HEK293 (cell line): Measurements from ENCODE around the gene BAIAP2.
A peak's percentile ranks its signal among the peaks of the same experiment; 100 is the strongest.

Source experiments
- CTCF ChIA-PET: fragments of 350-600 bp; formaldehyde crosslinking; extraction: SDS; loops from one replicate; lab custom pipeline; 2021; ENCODE audit warnings: antibody characterized with exemption; lab: Yijun Ruan, JAX
- POLR2A ChIA-PET: fragments of 300-600 bp; formaldehyde crosslinking; extraction: SDS; loops from one replicate; lab custom pipeline; 2020; ENCODE audit warnings: antibody characterized with exemption, inconsistent platforms; lab: Yijun Ruan, JAX
- H3K27ac ChIP-seq: fragments of 200-500 bp; sonication (Bioruptor generic); 2 replicates; pipeline ENCODE4 v1.5.1; 2014; ENCODE audit warnings: low read depth, low read length, control low read depth, inconsistent platforms; ENCODE audit errors: extremely low read depth
- H3K36me3 ChIP-seq, 2 experiments: fragments of 200-500 bp in 1 of 2; sonication (Bioruptor generic) in 1 of 2; 1 replicate in 1 of 2; 2 replicates in 1 of 2; pipeline ENCODE4 v1.5.1; 2014 to 2017; ENCODE audit warnings: inconsistent platforms in 2 of 2, low read length in 2 of 2; ENCODE audit not compliant: control insufficient read depth in 2 of 2, insufficient read depth in 1 of 2
- H3K4me1 ChIP-seq: fragments of 200-500 bp; sonication (Bioruptor generic); 2 replicates; pipeline ENCODE4 v1.5.1; 2014; ENCODE audit warnings: mild to moderate bottlenecking, low read length, inconsistent platforms; ENCODE audit not compliant: control insufficient read depth, insufficient read depth
- H3K4me3 ChIP-seq: 2 replicates; pipeline ENCODE4 v1.5.1; 2011; ENCODE audit warnings: low read depth, mild to moderate bottlenecking, control low read depth, low read length, moderate library complexity
- H3K9me3 ChIP-seq: fragments of 200-500 bp; sonication (Bioruptor generic); 2 replicates; pipeline ENCODE4 v1.5.1; 2014; ENCODE audit warnings: low read depth, low read length, inconsistent platforms; ENCODE audit not compliant: control insufficient read depth, insufficient read depth
- BCL11A ChIP-seq: fragments of 450-650 bp; formaldehyde crosslinking; IDR thresholded peaks from 2 replicates; pipeline ENCODE4 v1.5.1; 2016; ENCODE audit warnings: low read depth, missing biosample characterization, missing genetic modification characterization
- GLI4 ChIP-seq: fragments of 450-650 bp; formaldehyde crosslinking; IDR thresholded peaks from 2 replicates; pipeline ENCODE4 v1.5.1; 2016; ENCODE audit warnings: missing biosample characterization, missing genetic modification characterization
- GLIS2 ChIP-seq: fragments of 450-650 bp; formaldehyde crosslinking; IDR thresholded peaks from 2 replicates; pipeline ENCODE4 v1.5.1; 2016; ENCODE audit warnings: missing biosample characterization, missing genetic modification characterization
- KLF16 ChIP-seq: fragments of 450-650 bp; formaldehyde crosslinking; IDR thresholded peaks from 2 replicates; pipeline ENCODE4 v1.5.1; 2017; ENCODE audit warnings: missing biosample characterization, missing genetic modification characterization
- MYNN ChIP-seq: fragments of 450-650 bp; formaldehyde crosslinking; IDR thresholded peaks from 2 replicates; pipeline ENCODE4 v1.5.1; 2016; ENCODE audit warnings: missing biosample characterization, missing genetic modification characterization, borderline replicate concordance
- MZF1 ChIP-seq: fragments of 450-650 bp; formaldehyde crosslinking; IDR thresholded peaks from 2 replicates; pipeline ENCODE4 v1.5.1; 2017; ENCODE audit warnings: missing biosample characterization, missing genetic modification characterization, borderline replicate concordance
- OSR2 ChIP-seq: fragments of 450-650 bp; formaldehyde crosslinking; IDR thresholded peaks from 2 replicates; pipeline ENCODE4 v1.5.1; 2016; ENCODE audit warnings: missing biosample characterization, missing genetic modification characterization
- REPIN1 ChIP-seq: fragments of 450-650 bp; formaldehyde crosslinking; IDR thresholded peaks from 2 replicates; pipeline ENCODE4 v1.5.1; 2017; ENCODE audit warnings: missing biosample characterization, missing genetic modification characterization, low read depth
- REST ChIP-seq: fragments of 450-650 bp; formaldehyde crosslinking; IDR thresholded peaks from 2 replicates; pipeline ENCODE4 v1.5.1; 2016; ENCODE audit warnings: missing biosample characterization, missing genetic modification characterization
- SP2 ChIP-seq: fragments of 450-650 bp; formaldehyde crosslinking; IDR thresholded peaks from 2 replicates; pipeline ENCODE4 v1.5.1; 2016; ENCODE audit warnings: missing biosample characterization, missing genetic modification characterization
- ZNF112 ChIP-seq: fragments of 450-650 bp; formaldehyde crosslinking; IDR thresholded peaks from 2 replicates; pipeline ENCODE4 v1.5.0; 2017; ENCODE audit warnings: missing biosample characterization, missing genetic modification characterization
- ZNF214 ChIP-seq: fragments of 450-650 bp; formaldehyde crosslinking; IDR thresholded peaks from 2 replicates; pipeline ENCODE4 v1.5.1; 2017; ENCODE audit warnings: missing biosample characterization, mild to moderate bottlenecking, missing genetic modification characterization, borderline replicate concordance
- ZNF221 ChIP-seq: fragments of 450-650 bp; formaldehyde crosslinking; IDR thresholded peaks from 2 replicates; pipeline ENCODE4 v1.5.1; 2017; ENCODE audit warnings: missing biosample characterization, missing genetic modification characterization, borderline replicate concordance
- ZNF354C ChIP-seq: fragments of 450-650 bp; formaldehyde crosslinking; IDR thresholded peaks from 2 replicates; pipeline ENCODE4 v1.5.1; 2016; ENCODE audit warnings: missing biosample characterization, missing genetic modification characterization, low read depth, borderline replicate concordance
- ZNF37A ChIP-seq: fragments of 450-650 bp; IDR thresholded peaks from 2 replicates; pipeline ENCODE4 v1.5.1; 2018; ENCODE audit warnings: missing biosample characterization, missing genetic modification characterization
- ZNF404 ChIP-seq: fragments of 450-650 bp; formaldehyde crosslinking; IDR thresholded peaks from 2 replicates; pipeline ENCODE4 v1.5.1; 2017; ENCODE audit warnings: missing biosample characterization, missing genetic modification characterization
- ZNF416 ChIP-seq: fragments of 450-650 bp; formaldehyde crosslinking; IDR thresholded peaks from 2 replicates; pipeline ENCODE4 v1.5.1; 2016; ENCODE audit warnings: missing biosample characterization, missing genetic modification characterization
- ZNF544 ChIP-seq: fragments of 450-650 bp; formaldehyde crosslinking; IDR thresholded peaks from 2 replicates; pipeline ENCODE4 v1.5.0; 2017; ENCODE audit warnings: missing biosample characterization, missing genetic modification characterization
- ZNF600 ChIP-seq: fragments of 450-650 bp; formaldehyde crosslinking; IDR thresholded peaks from 2 replicates; pipeline ENCODE4 v1.5.1; 2016; ENCODE audit warnings: missing biosample characterization, missing genetic modification characterization
- ZNF76 ChIP-seq: fragments of 450-650 bp; formaldehyde crosslinking; IDR thresholded peaks from 2 replicates; pipeline ENCODE4; 2016; ENCODE audit warnings: low read depth, missing biosample characterization, missing genetic modification characterization, borderline replicate concordance
- ZNF777 ChIP-seq: fragments of 450-650 bp; formaldehyde crosslinking; IDR thresholded peaks from 2 replicates; pipeline ENCODE4 v1.5.1; 2017; ENCODE audit warnings: missing biosample characterization, missing genetic modification characterization, borderline replicate concordance
- ZNF792 ChIP-seq: fragments of 450-650 bp; formaldehyde crosslinking; IDR thresholded peaks from 2 replicates; pipeline ENCODE4 v1.5.1; 2016; ENCODE audit warnings: missing biosample characterization, missing genetic modification characterization
- ZNF837 ChIP-seq: fragments of 450-650 bp; formaldehyde crosslinking; IDR thresholded peaks from 2 replicates; pipeline ENCODE4 v1.5.1; 2016; ENCODE audit warnings: missing biosample characterization, missing genetic modification characterization
- ZNF843 ChIP-seq: fragments of 450-650 bp; formaldehyde crosslinking; IDR thresholded peaks from 2 replicates; pipeline ENCODE4 v1.5.1; 2016; ENCODE audit warnings: missing biosample characterization, missing genetic modification characterization
- TF ChIP-seq, protein P1 (sequence below): fragments of 450-650 bp; formaldehyde crosslinking; IDR thresholded peaks from 2 replicates; pipeline ENCODE4 v1.5.1; 2016; ENCODE audit warnings: missing biosample characterization, missing genetic modification characterization
- TF ChIP-seq, protein P2 (sequence below): fragments of 450-650 bp; formaldehyde crosslinking; IDR thresholded peaks from 2 replicates; pipeline ENCODE4; 2016; ENCODE audit warnings: missing biosample characterization, missing genetic modification characterization

The BAIAP2 gene

DNA sequence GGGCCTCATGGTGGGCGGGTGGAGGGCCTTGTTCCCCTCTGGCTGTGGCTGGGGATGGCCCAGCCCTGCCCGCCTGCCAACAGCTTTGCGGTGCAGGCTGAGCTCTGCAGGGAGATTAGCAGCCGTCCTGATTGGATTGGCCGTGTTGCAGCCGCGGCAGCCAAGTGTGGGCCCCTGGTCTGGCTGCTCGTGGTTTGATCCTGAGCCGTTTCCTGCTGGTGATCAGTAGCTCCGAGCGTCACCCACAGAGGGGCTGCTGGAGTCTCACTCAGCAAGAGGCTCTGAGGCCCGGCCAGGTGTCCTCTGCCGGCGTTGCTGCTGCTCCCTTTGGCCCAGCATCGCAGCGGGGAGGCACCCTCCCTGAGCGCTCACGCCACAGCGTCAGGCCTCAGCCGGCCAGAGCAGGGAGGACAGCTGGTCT lies 32.5 kb downstream of the BAIAP2 start:
- ChIA-PET CTCF (no interaction called here), POLR2A (no interaction called here)
- H3K4me1 ChIP-seq = no peaks in the 10 kb centered on the region

DNA sequence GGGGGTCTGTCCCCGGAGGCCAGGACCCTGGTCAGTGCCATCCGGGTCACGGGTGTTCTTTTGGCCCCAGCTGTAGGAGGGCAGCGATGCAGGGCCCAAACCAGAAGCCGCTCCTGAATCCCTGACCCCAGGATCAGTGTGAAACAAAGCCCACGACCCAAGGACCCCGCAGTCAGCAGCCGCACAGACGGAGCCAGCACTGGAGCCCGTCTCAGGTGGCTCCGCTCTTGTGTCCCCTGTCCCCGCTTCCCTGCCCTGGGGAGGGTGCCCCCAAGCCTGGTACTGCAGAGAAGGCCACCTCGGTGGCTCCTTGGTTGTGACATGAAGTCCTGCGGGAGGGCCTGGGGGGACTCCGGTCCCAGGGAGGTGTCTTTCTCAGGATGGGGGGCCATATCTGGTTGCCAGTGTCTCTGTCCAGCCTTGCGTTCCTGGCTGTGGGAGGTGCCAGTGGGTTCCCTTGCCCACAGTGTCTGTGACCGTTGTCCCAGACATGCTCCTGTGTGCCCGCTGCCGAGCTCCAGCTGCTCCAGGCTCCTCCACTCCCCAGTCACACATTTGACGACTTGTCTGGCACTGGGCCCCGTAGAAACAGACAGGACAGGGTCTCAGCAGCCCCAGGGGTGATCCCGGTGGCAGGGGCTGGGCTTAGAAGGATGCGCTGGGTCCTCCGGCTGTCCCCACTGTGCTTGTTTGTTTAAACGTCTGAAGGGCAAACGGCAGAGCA lies 33.6 kb downstream of the BAIAP2 start:
- ChIA-PET POLR2A (no interaction called here), CTCF (interaction anchor here (0.6 kb wide), 1 partner anchor 30 kb away, joined by 3 read pairs; no protein-coding TSS in a partner anchor)
- Histone ChIP-seq H3K9me3 (no peaks in the 10 kb centered on the region), H3K36me3 (peaks cover 0 to 10% of the 10 kb centered on the region in 2 experiments; a peak in 1 of 3 replicates), H3K4me1 (no peaks in the 10 kb centered on the region), H3K27ac (no peak overlapping the region), H3K4me3 (no peak overlapping the region)
- TF ChIP-seq BCL11A = no peak
- peak; percentile 57; the same call in 1 of the 2 replicates for TF ChIP-seq REST (tag by site-specific recombination)
- no peak for TF ChIP-seq ZNF37A
- no peak for TF ChIP-seq ZNF600 (tag by site-specific recombination)
- 0 out of 2 replicates have a peak, but pooled peaks have one; percentile 9 for TF ChIP-seq GLIS2 (tag by site-specific recombination)
- no peak for TF ChIP-seq ZNF76
- TF ChIP-seq OSR2 (tag by site-specific recombination) = no peak
- no peak for TF ChIP-seq KLF16 (tag by site-specific recombination)

More for the DNA sequence above, 32.5 kb downstream of the BAIAP2 start:
- no peak overlapping the region for H3K27ac ChIP-seq
- H3K36me3 ChIP-seq = peaks cover 0 to 17% of the 10 kb centered on the region in 2 experiments; a peak in 1 of 3 replicates
- no peaks in the 10 kb centered on the region for H3K9me3 ChIP-seq
- H3K4me3 ChIP-seq = no peak overlapping the region
- TF ChIP-seq MZF1 (tag by site-specific recombination) (no peak), ZNF544 (tag by site-specific recombination) (no peak), ZNF843 (tag by site-specific recombination) (no peak), ZNF354C (tag by site-specific recombination) (no peak), ZNF416 (tag by site-specific recombination) (no peak)
- TF ChIP-seq, protein P1, sequence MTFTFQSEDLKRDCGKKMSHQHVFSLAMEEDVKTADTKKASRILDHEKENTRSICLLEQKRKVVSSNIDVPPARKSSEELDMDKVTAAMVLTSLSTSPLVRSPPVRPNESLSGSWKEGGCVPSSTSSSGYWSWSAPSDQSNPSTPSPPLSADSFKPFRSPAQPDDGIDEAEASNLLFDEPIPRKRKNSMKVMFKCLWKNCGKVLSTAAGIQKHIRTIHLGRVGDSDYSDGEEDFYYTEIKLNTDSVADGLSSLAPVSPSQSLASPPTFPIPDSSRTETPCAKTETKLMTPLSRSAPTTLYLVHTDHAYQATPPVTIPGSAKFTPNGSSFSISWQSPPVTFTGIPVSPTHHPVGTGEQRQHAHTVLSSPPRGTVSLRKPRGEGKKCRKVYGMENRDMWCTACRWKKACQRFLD (tag by site-specific recombination) = no peak
- TF ChIP-seq, all 188 proteins: peak for 0

GRCh38 chr17:81069135-81069645 lies 34.2 kb downstream of the BAIAP2 start:
- POLR2A ChIA-PET = no interaction called here
- CTCF ChIA-PET = interaction anchor here (0.6 kb wide), 2 partner anchors 31 to 226 kb away, joined by 3 read pairs; partner anchors contain the start of gene SLC38A10
- H3K4me1 ChIP-seq = no peaks in the 10 kb centered on the region
- H3K9me3 ChIP-seq = no peaks in the 10 kb centered on the region
- no peak overlapping the region for H3K4me3 ChIP-seq
- H3K27ac ChIP-seq = no peak overlapping the region
- peaks cover 0 to 14% of the 10 kb centered on the region in 2 experiments; a peak in 1 of 3 replicates for H3K36me3 ChIP-seq
- TF ChIP-seq ZNF112 (tag by site-specific recombination) (no peak), ZNF404 (no peak), GLI4 (tag by site-specific recombination) (no peak), REPIN1 (tag by site-specific recombination) (no peak), ZNF792 (no peak), ZNF221 (no peak), SP2 (tag by site-specific recombination) (no peak), MYNN (tag by site-specific recombination) (no peak), ZNF777 (no peak), ZNF837 (tag by site-specific recombination) (no peak), ZNF214 (tag by site-specific recombination) (no peak)
- TF ChIP-seq, protein P2, sequence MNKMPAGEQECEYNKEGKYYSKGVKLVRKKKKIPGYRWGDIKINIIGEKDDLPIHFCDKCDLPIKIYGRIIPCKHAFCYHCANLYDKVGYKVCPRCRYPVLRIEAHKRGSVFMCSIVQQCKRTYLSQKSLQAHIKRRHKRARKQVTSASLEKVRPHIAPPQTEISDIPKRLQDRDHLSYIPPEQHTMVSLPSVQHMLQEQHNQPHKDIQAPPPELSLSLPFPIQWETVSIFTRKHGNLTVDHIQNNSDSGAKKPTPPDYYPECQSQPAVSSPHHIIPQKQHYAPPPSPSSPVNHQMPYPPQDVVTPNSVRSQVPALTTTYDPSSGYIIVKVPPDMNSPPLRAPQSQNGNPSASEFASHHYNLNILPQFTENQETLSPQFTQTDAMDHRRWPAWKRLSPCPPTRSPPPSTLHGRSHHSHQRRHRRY = no peak
